Skeletal muscle tissue (tissue), 4 donors: ENCODE measurements around the gene JPH3. TPM values are rescaled to one million over a fixed set of nuclear protein-coding genes. Genes with fewer than 3 reads are reported as not detected.

ENCODE experiments used
- H3K27ac ChIP-seq: one replicate; pipeline ENCODE4 v1.7.0; 2013; ENCODE audit warnings: mild to moderate bottlenecking, low read depth, low read length, inconsistent platforms
- H3K27me3 ChIP-seq, 3 donors: one replicate each; pipeline ENCODE4 v1.7.0; 2013; ENCODE audit warnings: low read length in 3 of 3; ENCODE audit not compliant: control insufficient read depth in 3 of 3, insufficient read depth in 3 of 3
- H3K36me3 ChIP-seq, 3 donors: one replicate each; pipeline ENCODE4 v1.7.0; 2013; ENCODE audit warnings: low read length in 3 of 3; ENCODE audit not compliant: control insufficient read depth in 3 of 3, insufficient read depth in 3 of 3
- H3K4me1 ChIP-seq, 3 donors: one replicate each; pipeline ENCODE4 v1.7.0; 2013; ENCODE audit warnings: low read length in 3 of 3, mild to moderate bottlenecking in 3 of 3; ENCODE audit not compliant: control insufficient read depth in 3 of 3, insufficient read depth in 3 of 3
- H3K4me3 ChIP-seq, 3 donors: one replicate each; pipeline ENCODE4 v1.7.0; 2013; ENCODE audit warnings: low read length in 3 of 3
- H3K9ac ChIP-seq, 3 donors: one replicate each; pipeline ENCODE4 v1.7.0; 2013; ENCODE audit warnings: low read length in 3 of 3, mild to moderate bottlenecking in 3 of 3, moderate library complexity in 2 of 3, low read depth in 1 of 3
- H3K9me3 ChIP-seq, 3 donors: one replicate each; pipeline ENCODE4 v1.7.0; 2013; ENCODE audit warnings: low read length in 3 of 3; ENCODE audit not compliant: control insufficient read depth in 3 of 3
- total RNA-seq: library from RNA; depleted of rRNA; stranded (reverse); fragments of >200 nt; gene quantifications from one replicate; pipeline ENCODE4 v1.2.3, GENCODE V29; 2014
- donor health status: Osteomylitis.

Gene JPH3
- total RNA-seq, 1 donor from 2014 or later, result not detected

- Histone ChIP-seq H3K36me3 (no peaks in the 10 kb centered on the region), H3K4me1 (no peaks in the 10 kb centered on the region), H3K9me3 (peaks cover 0 to 5% (median 4%) of the 10 kb centered on the region in 3 donors), H3K4me3 (no peak overlapping the region), H3K27ac (no peak overlapping the region), H3K27me3 (peaks cover 40 to 69% (median 59%) of the 10 kb centered on the region in 3 donors), H3K9ac (no peak overlapping the region)
Observed at GRCh38 chr16:87657621-87658192, 55.4 kb downstream of the JPH3 start.

- Histone ChIP-seq H3K27me3 (peaks cover 41 to 72% (median 56%) of the 10 kb centered on the region in 3 donors), H3K9me3 (peaks cover 0 to 5% (median 4%) of the 10 kb centered on the region in 3 donors), H3K4me3 (no peak overlapping the region), H3K27ac (no peak overlapping the region), H3K36me3 (no peaks in the 10 kb centered on the region), H3K4me1 (no peaks in the 10 kb centered on the region), H3K9ac (no peak overlapping the region)
Observed at GRCh38 chr16:87658564-87659225, 56.4 kb downstream of the JPH3 start.

GRCh38 chr16:87661561-87661960 is 59.3 kb downstream of the JPH3 start:
- Histone ChIP-seq H3K9ac (no peak overlapping the region), H3K9me3 (peaks cover 0 to 5% (median 4%) of the 10 kb centered on the region in 3 donors), H3K36me3 (no peaks in the 10 kb centered on the region), H3K4me1 (no peaks in the 10 kb centered on the region), H3K27ac (no peak overlapping the region), H3K27me3 (peaks cover 33 to 55% (median 44%) of the 10 kb centered on the region in 3 donors), H3K4me3 (no peak overlapping the region)

- H3K27me3 ChIP-seq, result peaks cover 39 to 48% (median 45%) of the 10 kb centered on the region in 3 donors
- H3K9ac ChIP-seq, result no peak overlapping the region
- no peaks in the 10 kb centered on the region for H3K4me1 ChIP-seq
- no peaks in the 10 kb centered on the region for H3K36me3 ChIP-seq
- peaks cover 0 to 5% (median 4%) of the 10 kb centered on the region in 3 donors for H3K9me3 ChIP-seq
- no peak overlapping the region for H3K27ac ChIP-seq
- no peak overlapping the region for H3K4me3 ChIP-seq
Observed at GRCh38 chr16:87662254-87663204, 60.2 kb downstream of the JPH3 start.

GRCh38 chr16:87664792-87665191 is 62.5 kb downstream of the JPH3 start:
- H3K4me3 ChIP-seq, result no peak overlapping the region
- no peak overlapping the region for H3K27ac ChIP-seq
- no peak overlapping the region for H3K9ac ChIP-seq
- H3K27me3 ChIP-seq, result peaks cover 33 to 49% (median 42%) of the 10 kb centered on the region in 3 donors
- no peaks in the 10 kb centered on the region for H3K36me3 ChIP-seq
- H3K9me3 ChIP-seq, result no peaks in the 10 kb centered on the region
- no peaks in the 10 kb centered on the region for H3K4me1 ChIP-seq

- H3K27ac ChIP-seq, result no peak overlapping the region
- H3K9me3 ChIP-seq, result no peaks in the 10 kb centered on the region
- H3K36me3 ChIP-seq, result no peaks in the 10 kb centered on the region
- H3K27me3 ChIP-seq, result peaks cover 31 to 49% (median 39%) of the 10 kb centered on the region in 3 donors
- no peaks in the 10 kb centered on the region for H3K4me1 ChIP-seq
- no peak overlapping the region for H3K4me3 ChIP-seq
- no peak overlapping the region for H3K9ac ChIP-seq
Observed at GRCh38 chr16:87665193-87665592, 62.9 kb downstream of the JPH3 start.

- H3K9me3 ChIP-seq, result no peaks in the 10 kb centered on the region
- no peak overlapping the region for H3K9ac ChIP-seq
- no peaks in the 10 kb centered on the region for H3K4me1 ChIP-seq
- H3K27ac ChIP-seq, result no peak overlapping the region
- H3K36me3 ChIP-seq, result no peaks in the 10 kb centered on the region
- no peak overlapping the region for H3K4me3 ChIP-seq
- H3K27me3 ChIP-seq, result peaks cover 30 to 43% (median 37%) of the 10 kb centered on the region in 3 donors
Observed at GRCh38 chr16:87666919-87667318, 64.6 kb downstream of the JPH3 start.

- H3K36me3 ChIP-seq, result no peaks in the 10 kb centered on the region
- no peaks in the 10 kb centered on the region for H3K4me1 ChIP-seq
- H3K4me3 ChIP-seq, result no peak overlapping the region
- H3K9me3 ChIP-seq, result no peaks in the 10 kb centered on the region
- H3K27ac ChIP-seq, result no peak overlapping the region
- H3K9ac ChIP-seq, result no peak overlapping the region
- peaks cover 30 to 45% (median 36%) of the 10 kb centered on the region in 3 donors for H3K27me3 ChIP-seq
Observed at GRCh38 chr16:87667443-87667842, 65.1 kb downstream of the JPH3 start.

- no peaks in the 10 kb centered on the region for H3K36me3 ChIP-seq
- H3K4me1 ChIP-seq, result no peaks in the 10 kb centered on the region
- H3K4me3 ChIP-seq, result no peak overlapping the region
- no peak overlapping the region for H3K9ac ChIP-seq
- H3K9me3 ChIP-seq, result no peaks in the 10 kb centered on the region
- peaks cover 27 to 50% (median 32%) of the 10 kb centered on the region in 3 donors for H3K27me3 ChIP-seq
- no peak overlapping the region for H3K27ac ChIP-seq
Observed at GRCh38 chr16:87667946-87668345, 65.6 kb downstream of the JPH3 start.
